LNCAP (cell line): Measurements from ENCODE around the gene CSNK1D.

ENCODE experiments used
- CTCF ChIP-seq: fragments of 450-650 bp; IDR thresholded peaks from 2 replicates; pipeline ENCODE4 v1.5.1; 2017; ENCODE audit warnings: mild to moderate bottlenecking

The CSNK1D gene

GRCh38 chr17:82228278-82228841, 45.1 kb downstream of the CSNK1D start:
- TF ChIP-seq CTCF, result no peak

- TF ChIP-seq CTCF, result no peak
Measured at GRCh38 chr17:82227629-82228277, 45.7 kb downstream of the CSNK1D start.

GRCh38 chr17:82226809-82227628, 46.5 kb downstream of the CSNK1D start:
- TF ChIP-seq CTCF, result no peak

- TF ChIP-seq CTCF, result no peak
Measured at GRCh38 chr17:82226146-82226808, 47.2 kb downstream of the CSNK1D start.

GRCh38 chr17:82225368-82226029, 48.0 kb downstream of the CSNK1D start:
- TF ChIP-seq CTCF, result no peak

GRCh38 chr17:82224666-82225065, 48.8 kb downstream of the CSNK1D start:
- TF ChIP-seq CTCF, result no peak

GRCh38 chr17:82223517-82223916, 50.0 kb downstream of the CSNK1D start:
- TF ChIP-seq CTCF, result no peak
